A549 treated with AZD9567 at 1 μM for 4 hours (cell line): ENCODE measurements around the gene ANKK1. TPM values are rescaled to one million over a fixed set of nuclear protein-coding genes. Genes with fewer than 3 reads are reported as not detected.

Experiments used
- total RNA-seq: library from RNA; stranded (reverse); fragments of 200-300 nt; extraction: Qiagen RNA extraction; gene quantifications from 5 replicates; pipeline ENCODE4 v1.2.3, GENCODE V29; 2022; ENCODE audit not compliant: insufficient read depth

Gene ANKK1
- total RNA-seq, result 0.02 to 0.08 TPM (median 0.05 TPM) in 4 of 5 replicates, not detected in the other

GRCh38 chr11:113387605-113388211, at the start of gene ANKK1:
TSS of gene ANKK1 (plus strand) at chr11:113387779. CDS start at chr11:113387885, 106 bp downstream.

Other genes with a start within 250 kb of the ANKK1 start
- gene TTC12, start 73.2 kb upstream of the ANKK1 start, total RNA-seq, result 4.6 to 6.9 TPM (median 6.7 TPM) in 5 replicates
- 0.03 to 0.08 TPM (median 0.06 TPM) in 3 of 5 replicates, not detected in the others for gene DRD2, start 87.6 kb downstream of the ANKK1 start, total RNA-seq